Measurements from ENCODE around the gene MAST4. TPM values are rescaled to one million over a fixed set of nuclear protein-coding genes. Genes with fewer than 3 reads are reported as not detected.

The MAST4 gene
- total RNA-seq, 1 experiment from 2014 or later = 3.3 TPM

- Histone ChIP-seq H3K27me3 (no peaks in the 10 kb centered on the region), H3K4me1 (peaks cover 3% of the 10 kb centered on the region; the same call in 1 of the 2 replicates), H3K36me3 (no peaks in the 10 kb centered on the region), H3K9me3 (replicated peaks) (no peaks in the 10 kb centered on the region), H3K27ac (no peak overlapping the region), H3K4me3 (peak overlapping the region; percentile 34)
- peak in 1 of 2 experiments; percentile 15 for DNase-seq
Observed at GRCh38 chr5:66958201-66958979, 362.2 kb downstream of the MAST4 start.

- peak in 1 of 2 experiments; percentile 17 for DNase-seq
- no peaks in the 10 kb centered on the region for H3K27me3 ChIP-seq
- no peaks in the 10 kb centered on the region for H3K9me3 ChIP-seq (replicated peaks)
Observed at GRCh38 chr5:66958980-66959641, 362.9 kb downstream of the MAST4 start.

GRCh38 chr5:66959653-66960052 is 363.5 kb downstream of the MAST4 start:
- Histone ChIP-seq H3K9me3 (replicated peaks) (no peaks in the 10 kb centered on the region), H3K27ac (no peak overlapping the region), H3K27me3 (no peaks in the 10 kb centered on the region), H3K4me1 (peaks cover 3% of the 10 kb centered on the region; the same call in 1 of the 2 replicates), H3K36me3 (no peaks in the 10 kb centered on the region), H3K4me3 (no peak overlapping the region)
- no peak for DNase-seq

More at GRCh38 chr5:66958980-66959641, 362.9 kb downstream of the MAST4 start:
- peak overlapping the region; percentile 34 for H3K4me3 ChIP-seq
- H3K36me3 ChIP-seq = no peaks in the 10 kb centered on the region
- H3K4me1 ChIP-seq = peaks cover 3% of the 10 kb centered on the region; the same call in 1 of the 2 replicates
- no peak overlapping the region for H3K27ac ChIP-seq

GRCh38 chr5:66960369-66961137 is 364.4 kb downstream of the MAST4 start:
- Histone ChIP-seq H3K4me1 (peaks cover 3% of the 10 kb centered on the region; the same call in 1 of the 2 replicates), H3K27me3 (no peaks in the 10 kb centered on the region), H3K4me3 (no peak overlapping the region), H3K9me3 (replicated peaks) (no peaks in the 10 kb centered on the region), H3K27ac (no peak overlapping the region), H3K36me3 (no peaks in the 10 kb centered on the region)
- DNase-seq = no peak

GRCh38 chr5:66963559-66963971 is 367.4 kb downstream of the MAST4 start:
- Histone ChIP-seq H3K27me3 (no peaks in the 10 kb centered on the region), H3K27ac (no peak overlapping the region), H3K36me3 (no peaks in the 10 kb centered on the region), H3K9me3 (replicated peaks) (no peaks in the 10 kb centered on the region), H3K4me1 (peaks cover 3% of the 10 kb centered on the region; the same call in 1 of the 2 replicates), H3K4me3 (no peak overlapping the region)
- no peak for DNase-seq

- Histone ChIP-seq H3K4me3 (no peak overlapping the region), H3K36me3 (no peaks in the 10 kb centered on the region), H3K27me3 (no peaks in the 10 kb centered on the region), H3K4me1 (no peaks in the 10 kb centered on the region), H3K9me3 (replicated peaks) (no peaks in the 10 kb centered on the region), H3K27ac (no peak overlapping the region)
- no peak for DNase-seq
Observed at GRCh38 chr5:66966439-66966838, 370.2 kb downstream of the MAST4 start.

GRCh38 chr5:66967102-66967501 is 370.9 kb downstream of the MAST4 start:
- no peaks in the 10 kb centered on the region for H3K9me3 ChIP-seq (replicated peaks)
- H3K4me3 ChIP-seq = no peak overlapping the region
- no peak overlapping the region for H3K27ac ChIP-seq
- H3K27me3 ChIP-seq = no peaks in the 10 kb centered on the region
- no peak for DNase-seq
- H3K36me3 ChIP-seq = no peaks in the 10 kb centered on the region
- H3K4me1 ChIP-seq = no peaks in the 10 kb centered on the region

- Histone ChIP-seq H3K4me1 (no peaks in the 10 kb centered on the region), H3K27ac (no peak overlapping the region), H3K9me3 (replicated peaks) (no peaks in the 10 kb centered on the region), H3K36me3 (no peaks in the 10 kb centered on the region), H3K27me3 (no peaks in the 10 kb centered on the region), H3K4me3 (no peak overlapping the region)
- no peak for DNase-seq
Observed at GRCh38 chr5:66967826-66968262, 371.7 kb downstream of the MAST4 start.

- Histone ChIP-seq H3K4me3 (no peak overlapping the region), H3K27ac (no peak overlapping the region), H3K36me3 (no peaks in the 10 kb centered on the region), H3K4me1 (no peaks in the 10 kb centered on the region), H3K9me3 (replicated peaks) (no peaks in the 10 kb centered on the region), H3K27me3 (no peaks in the 10 kb centered on the region; the same call in 1 of the 2 replicates)
- no peak for DNase-seq
Observed at GRCh38 chr5:66969484-66969883, 373.3 kb downstream of the MAST4 start.

GRCh38 chr5:66969963-66970362 is 373.8 kb downstream of the MAST4 start:
- Histone ChIP-seq H3K27me3 (no peaks in the 10 kb centered on the region; the same call in 1 of the 2 replicates), H3K27ac (no peak overlapping the region), H3K9me3 (replicated peaks) (no peaks in the 10 kb centered on the region), H3K4me3 (no peak overlapping the region), H3K36me3 (no peaks in the 10 kb centered on the region), H3K4me1 (no peaks in the 10 kb centered on the region)
- DNase-seq = peak; percentile 13 to 23

GRCh38 chr5:66972004-66972403 is 375.8 kb downstream of the MAST4 start:
- Histone ChIP-seq H3K27ac (no peak overlapping the region), H3K27me3 (no peaks in the 10 kb centered on the region; the same call in 1 of the 2 replicates), H3K36me3 (no peaks in the 10 kb centered on the region), H3K4me3 (no peak overlapping the region), H3K4me1 (no peaks in the 10 kb centered on the region), H3K9me3 (replicated peaks) (no peaks in the 10 kb centered on the region)
- no peak for DNase-seq

GRCh38 chr5:66974256-66974655 is 378.1 kb downstream of the MAST4 start:
- DNase-seq = no peak
- Histone ChIP-seq H3K4me3 (no peak overlapping the region), H3K27me3 (no peaks in the 10 kb centered on the region; the same call in 1 of the 2 replicates), H3K4me1 (no peaks in the 10 kb centered on the region), H3K36me3 (no peaks in the 10 kb centered on the region), H3K9me3 (replicated peaks) (no peaks in the 10 kb centered on the region), H3K27ac (no peak overlapping the region)

- Histone ChIP-seq H3K27ac (no peak overlapping the region), H3K4me3 (no peak overlapping the region), H3K4me1 (no peaks in the 10 kb centered on the region), H3K9me3 (replicated peaks) (no peaks in the 10 kb centered on the region), H3K36me3 (no peaks in the 10 kb centered on the region), H3K27me3 (no peaks in the 10 kb centered on the region; the same call in 1 of the 2 replicates)
- no peak for DNase-seq
Observed at GRCh38 chr5:66976108-66976507, 379.9 kb downstream of the MAST4 start.

GRCh38 chr5:66979738-66980137 is 383.5 kb downstream of the MAST4 start:
- Histone ChIP-seq H3K27me3 (no peaks in the 10 kb centered on the region), H3K4me3 (no peak overlapping the region), H3K27ac (no peak overlapping the region), H3K36me3 (no peaks in the 10 kb centered on the region), H3K4me1 (no peaks in the 10 kb centered on the region), H3K9me3 (replicated peaks) (no peaks in the 10 kb centered on the region)
- no peak for DNase-seq

Measured in SJCRH30 (cell line).